Measurements from ENCODE around the gene CD9.

Gene CD9

GRCh38 chr12:6265038-6265405 lies 64.8 kb downstream of the CD9 start:
- Mint-ChIP-seq H3K4me3 (no peak overlapping the region), H3K9me3 (no peaks in the 10 kb centered on the region), H3K27me3 (no peaks in the 10 kb centered on the region), H3K4me1 (peaks cover 42% of the 10 kb centered on the region), H3K27ac (no peak overlapping the region)
- ATAC-seq (no peak), DNase-seq (no peak)

- Mint-ChIP-seq H3K4me1 (peaks cover 42% of the 10 kb centered on the region), H3K27ac (peak overlapping the region in 1 of 2 donors; percentile 68), H3K4me3 (peak overlapping the region in 1 of 2 donors; percentile 31), H3K27me3 (no peaks in the 10 kb centered on the region), H3K9me3 (no peaks in the 10 kb centered on the region)
- DNase-seq (no peak), ATAC-seq (no peak)
Observed at GRCh38 chr12:6266541-6266966, 66.4 kb downstream of the CD9 start.

- ATAC-seq, result peak; percentile 96
- DNase-seq, result peak; percentile 48 to 84
- Mint-ChIP-seq H3K27ac (peak overlapping the region; percentile 17 to 63), H3K4me1 (peaks cover 43% of the 10 kb centered on the region), H3K9me3 (no peaks in the 10 kb centered on the region), H3K4me3 (peak overlapping the region; percentile 36 to 39), H3K27me3 (no peaks in the 10 kb centered on the region)
Observed at GRCh38 chr12:6266971-6267721, 66.9 kb downstream of the CD9 start.

GRCh38 chr12:6268484-6269157 lies 68.4 kb downstream of the CD9 start:
- H3K27ac Mint-ChIP-seq, result peak overlapping the region in 1 of 2 donors; percentile 54
- H3K4me1 Mint-ChIP-seq, result peaks cover 49% of the 10 kb centered on the region
- no peak overlapping the region for H3K4me3 Mint-ChIP-seq
- no peak for DNase-seq
- no peaks in the 10 kb centered on the region for H3K9me3 Mint-ChIP-seq
- H3K27me3 Mint-ChIP-seq, result peaks cover 7% of the 10 kb centered on the region
- no peak for ATAC-seq

GRCh38 chr12:6269986-6270385 lies 69.8 kb downstream of the CD9 start:
- DNase-seq (no peak), ATAC-seq (no peak)
- Mint-ChIP-seq H3K4me3 (no peak overlapping the region), H3K9me3 (no peaks in the 10 kb centered on the region), H3K27me3 (peaks cover 20% of the 10 kb centered on the region), H3K27ac (no peak overlapping the region), H3K4me1 (peaks cover 46% of the 10 kb centered on the region)

GRCh38 chr12:6271281-6271680 lies 71.1 kb downstream of the CD9 start:
- Mint-ChIP-seq H3K9me3 (no peaks in the 10 kb centered on the region), H3K4me3 (no peak overlapping the region), H3K27me3 (peaks cover 33% of the 10 kb centered on the region), H3K27ac (no peak overlapping the region), H3K4me1 (peaks cover 41% of the 10 kb centered on the region)
- ATAC-seq, result no peak
- DNase-seq, result no peak

- H3K9me3 Mint-ChIP-seq, result no peaks in the 10 kb centered on the region
- H3K27ac Mint-ChIP-seq, result no peak overlapping the region
Observed at GRCh38 chr12:6272300-6273204, 72.4 kb downstream of the CD9 start.

GRCh38 chr12:6273205-6273540 lies 73.0 kb downstream of the CD9 start:
- ATAC-seq (no peak), DNase-seq (no peak)
- no peak overlapping the region for H3K4me3 Mint-ChIP-seq
- peaks cover 41% of the 10 kb centered on the region for H3K27me3 Mint-ChIP-seq
- H3K27ac Mint-ChIP-seq, result no peak overlapping the region
- H3K9me3 Mint-ChIP-seq, result no peaks in the 10 kb centered on the region
- peaks cover 29% of the 10 kb centered on the region for H3K4me1 Mint-ChIP-seq

More at GRCh38 chr12:6272300-6273204, 72.4 kb downstream of the CD9 start:
- H3K4me1 Mint-ChIP-seq, result peaks cover 28% of the 10 kb centered on the region
- no peak overlapping the region for H3K4me3 Mint-ChIP-seq
- ATAC-seq (peak; percentile 73), DNase-seq (peak in 1 of 2 donors; percentile 49)
- peaks cover 41% of the 10 kb centered on the region for H3K27me3 Mint-ChIP-seq

- Mint-ChIP-seq H3K9me3 (no peaks in the 10 kb centered on the region), H3K4me3 (no peak overlapping the region), H3K27ac (no peak overlapping the region), H3K27me3 (peaks cover 41% of the 10 kb centered on the region), H3K4me1 (peaks cover 26% of the 10 kb centered on the region)
- ATAC-seq (no peak), DNase-seq (no peak)
Observed at GRCh38 chr12:6273541-6274230, 73.5 kb downstream of the CD9 start.

GRCh38 chr12:6274231-6275221 lies 74.3 kb downstream of the CD9 start:
- Mint-ChIP-seq H3K27ac (no peak overlapping the region), H3K4me1 (peaks cover 26% of the 10 kb centered on the region), H3K27me3 (peaks cover 45% of the 10 kb centered on the region), H3K4me3 (no peak overlapping the region), H3K9me3 (no peaks in the 10 kb centered on the region)
- no peak for DNase-seq
- ATAC-seq, result no peak

GRCh38 chr12:6275928-6276887 lies 76.0 kb downstream of the CD9 start:
- Mint-ChIP-seq H3K4me3 (no peak overlapping the region), H3K9me3 (no peaks in the 10 kb centered on the region), H3K27me3 (peaks cover 62% of the 10 kb centered on the region), H3K4me1 (peaks cover 26% of the 10 kb centered on the region), H3K27ac (no peak overlapping the region)
- no peak for DNase-seq
- ATAC-seq, result no peak

- Mint-ChIP-seq H3K27ac (no peak overlapping the region), H3K4me1 (peaks cover 25% of the 10 kb centered on the region), H3K9me3 (no peaks in the 10 kb centered on the region)
Observed at GRCh38 chr12:6276956-6277620, 76.9 kb downstream of the CD9 start.

GRCh38 chr12:6277982-6278438 lies 77.8 kb downstream of the CD9 start:
- no peaks in the 10 kb centered on the region for H3K9me3 Mint-ChIP-seq
- peaks cover 15% of the 10 kb centered on the region for H3K4me1 Mint-ChIP-seq
- peak overlapping the region; percentile 85 to 86 for H3K27ac Mint-ChIP-seq
- ATAC-seq (peak; percentile 8), DNase-seq (peak; percentile 30 to 45)
- peak overlapping the region; percentile 84 to 90 for H3K4me3 Mint-ChIP-seq
- peaks cover 65% of the 10 kb centered on the region for H3K27me3 Mint-ChIP-seq

More at GRCh38 chr12:6276956-6277620, 76.9 kb downstream of the CD9 start:
- ATAC-seq (no peak), DNase-seq (no peak)
- Mint-ChIP-seq H3K27me3 (peaks cover 66% of the 10 kb centered on the region), H3K4me3 (no peak overlapping the region)

All from stimulated activated naive CD8-positive, alpha-beta T cell treated with anti-CD3 and anti-CD28 coated beads, Interleukin-15, amount 100 ng/mL, for 72 hours (primary cell).